VCaP (cell line): ENCODE data around the gene PSTPIP1.

Experiments used
- H3K27ac ChIP-seq: fragments of 450-650 bp; 2 replicates; pipeline ENCODE4 v1.5.1; 2017
- CTCF ChIP-seq: fragments of 450-650 bp; conservative IDR thresholded peaks from 2 replicates; pipeline ENCODE4 v1.5.1; 2017; ENCODE audit warnings: mild to moderate bottlenecking, moderate library complexity

PSTPIP1 gene

GRCh38 chr15:77034695-77035489 is 40.0 kb downstream of the PSTPIP1 start:
- TF ChIP-seq CTCF, result peak; percentile 75
- H3K27ac ChIP-seq, result peak overlapping the region; percentile 7; the same call in 1 of the 2 replicates

- peak overlapping the region; percentile 7; the same call in 1 of the 2 replicates for H3K27ac ChIP-seq
- TF ChIP-seq CTCF, result no peak
These were observed 40.7 kb downstream of the PSTPIP1 start for GRCh38 chr15:77035584-77035983.

GRCh38 chr15:77035999-77036471 is 41.1 kb downstream of the PSTPIP1 start:
- TF ChIP-seq CTCF, result no peak
- no peak overlapping the region for H3K27ac ChIP-seq

GRCh38 chr15:77036537-77037387 is 41.8 kb downstream of the PSTPIP1 start:
- H3K27ac ChIP-seq, result no peak overlapping the region
- TF ChIP-seq CTCF, result no peak

- no peak overlapping the region for H3K27ac ChIP-seq
- TF ChIP-seq CTCF, result no peak
These were observed 42.7 kb downstream of the PSTPIP1 start for GRCh38 chr15:77037388-77038209.

- no peak overlapping the region for H3K27ac ChIP-seq
- TF ChIP-seq CTCF, result no peak
These were observed 43.6 kb downstream of the PSTPIP1 start for GRCh38 chr15:77038312-77039216.
